Epithelial cell of umbilical artery (primary cell): ENCODE data around the gene KIAA1586. TPM values are rescaled to one million over a fixed set of nuclear protein-coding genes. Genes with fewer than 3 reads are reported as not detected.

Experiments used
- total RNA-seq: library from RNA; depleted of rRNA; stranded (reverse); fragments of >200 nt; gene quantifications from 2 replicates; pipeline ENCODE4 v1.2.3, GENCODE V29; 2014

The KIAA1586 gene
- 12.7 and 25.2 TPM in 2 replicates for total RNA-seq

GRCh38 chr6:57046332-57047256, at the start of gene KIAA1586:
Gene KIAA1586 (plus strand): TSS chr6:57046693. CDS start chr6:57046756, 63 bp downstream.

GRCh38 chr6:57089687-57090457, 43.4 kb downstream of the KIAA1586 start, which contains the start of gene ZNF451:
Gene ZNF451 (plus strand): TSS chr6:57090188. CDS start chr6:57090254, 66 bp downstream.

Other genes starting within 250 kb of the KIAA1586 start
- gene BEND6, start 91.6 kb upstream of the KIAA1586 start, total RNA-seq, result 0.97 and 4.0 TPM in 2 replicates
- 57.5 and 63.8 TPM in 2 replicates for gene ZNF451, start 43.5 kb downstream of the KIAA1586 start, total RNA-seq
- gene BAG2, start 125.6 kb downstream of the KIAA1586 start, total RNA-seq, result 4.2 and 7.3 TPM in 2 replicates
- gene RAB23, start 175.6 kb downstream of the KIAA1586 start, total RNA-seq, result 11.4 and 14.9 TPM in 2 replicates